ENCODE data around the gene PPP1R2.

GRCh38 chr3:195508185-195508584, 34.9 kb downstream of the PPP1R2 start:
- no peak for TF ChIP-seq ZNF274 (IDR thresholded peaks at IDR 0.05; ENCODE audit: low read depth, low read length)
- TF ChIP-seq EGR1 (IDR thresholded peaks at IDR 0.05; ENCODE audit: low read depth), result no peak
- TF ChIP-seq SP1 (IDR thresholded peaks at IDR 0.05; ENCODE audit: low read depth), result no peak
- no peak for TF ChIP-seq CTCF (IDR thresholded peaks at IDR 0.05 in 2 of 3, conservative IDR thresholded peaks at IDR 0.05 in 1 of 3; ENCODE audit: borderline replicate concordance in 1 of 3, insufficient read depth in 1 of 3, low read depth in 2 of 3, low read length in 2 of 3)
- no peak for TF ChIP-seq ZFX (IDR thresholded peaks at IDR 0.05)
- TF ChIP-seq POLR2AphosphoS5 (IDR thresholded peaks at IDR 0.05; ENCODE audit: low read depth, low read length), result no peak
- TF ChIP-seq CEBPB (IDR thresholded peaks at IDR 0.05; ENCODE audit: low read depth), result no peak
- TF ChIP-seq YY1 (IDR thresholded peaks at IDR 0.05; ENCODE audit: extremely low read depth, insufficient replicate concordance, low read depth, low read length), result no peak
- no peak for TF ChIP-seq EZH2 (IDR thresholded peaks at IDR 0.05)
- TF ChIP-seq EZH2phosphoT487 (IDR thresholded peaks at IDR 0.05; ENCODE audit: borderline replicate concordance), result no peak
- TF ChIP-seq POLR2A (IDR thresholded peaks at IDR 0.05; ENCODE audit: borderline replicate concordance, extremely low read depth, insufficient read depth, insufficient read length), result no peak

All from HCT116 (cell line).